Stimulated activated CD8-positive, alpha-beta memory T cell treated with anti-CD3 and anti-CD28 coated beads, Interleukin-4, amount 100 ng/mL, for 24 hours (primary cell): ENCODE data around the gene STAC3.

Experiments
- DNase-seq: peaks from one replicate; pipeline ENCODE4 v3.0.0-alpha.2; 2020; ENCODE audit warnings: low read depth

Gene STAC3

GRCh38 chr12:57235728-57236131, 15.3 kb downstream of the STAC3 start:
- no peak for DNase-seq

GRCh38 chr12:57235017-57235727, 15.8 kb downstream of the STAC3 start:
- no peak for DNase-seq

- no peak for DNase-seq
Measured at GRCh38 chr12:57234571-57235016, 16.4 kb downstream of the STAC3 start.

DNA sequence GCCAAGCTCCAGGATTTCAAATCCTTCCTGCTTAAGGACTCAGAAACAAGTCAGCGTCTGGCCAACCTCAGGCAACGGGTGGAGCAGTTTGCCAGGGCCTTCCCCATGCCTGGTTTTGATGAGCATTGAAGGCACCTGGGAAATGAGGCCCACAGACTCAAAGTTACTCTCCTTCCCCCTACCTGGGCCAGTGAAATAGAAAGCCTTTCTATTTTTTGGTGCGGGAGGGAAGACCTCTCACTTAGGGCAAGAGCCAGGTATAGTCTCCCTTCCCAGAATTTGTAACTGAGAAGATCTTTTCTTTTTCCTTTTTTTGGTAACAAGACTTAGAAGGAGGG, 16.8 kb downstream of the STAC3 start:
- no peak for DNase-seq

DNA sequence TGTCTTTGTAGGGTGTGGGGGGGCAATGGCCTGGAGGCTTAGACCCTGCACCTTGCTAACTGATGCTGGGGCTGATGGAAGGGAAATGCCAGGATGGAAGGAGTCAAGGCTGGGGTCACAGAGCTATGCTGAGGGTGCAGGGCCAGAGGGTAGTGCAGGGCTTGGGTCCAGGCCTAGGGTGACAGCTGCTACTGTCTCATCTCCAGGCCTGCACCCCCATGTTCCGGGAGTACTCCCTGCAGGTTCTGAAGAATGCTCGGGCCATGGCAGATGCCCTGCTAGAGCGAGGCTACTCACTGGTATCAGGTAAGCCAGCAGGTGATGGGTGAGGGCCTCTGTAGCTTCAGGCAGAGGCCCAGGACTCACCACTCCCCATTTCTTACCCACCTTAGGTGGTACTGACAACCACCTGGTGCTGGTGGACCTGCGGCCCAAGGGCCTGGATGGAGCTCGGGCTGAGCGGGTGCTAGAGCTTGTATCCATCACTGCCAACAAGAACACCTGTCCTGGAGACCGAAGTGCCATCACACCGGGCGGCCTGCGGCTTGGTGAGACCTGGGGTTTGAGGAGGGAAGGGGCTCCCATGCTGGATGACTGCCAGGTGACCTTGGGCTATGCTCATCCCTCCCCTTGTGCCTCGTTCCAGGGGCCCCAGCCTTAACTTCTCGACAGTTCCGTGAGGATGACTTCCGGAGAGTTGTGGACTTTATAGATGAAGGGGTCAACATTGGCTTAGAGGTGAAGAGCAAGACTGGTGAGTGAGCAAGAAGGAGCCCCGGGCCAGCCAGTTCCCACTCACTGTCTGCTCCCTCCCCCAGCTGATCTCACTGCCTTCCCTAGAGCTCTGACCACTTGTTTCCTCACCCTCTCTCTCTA, 17.4 kb downstream of the STAC3 start:
- no peak for DNase-seq

GRCh38 chr12:57232156-57232756, 18.7 kb downstream of the STAC3 start:
- DNase-seq: no peak

GRCh38 chr12:57231276-57232021, 19.5 kb downstream of the STAC3 start:
- DNase-seq: no peak

GRCh38 chr12:57230381-57231155, 20.4 kb downstream of the STAC3 start:
- DNase-seq: no peak

DNA sequence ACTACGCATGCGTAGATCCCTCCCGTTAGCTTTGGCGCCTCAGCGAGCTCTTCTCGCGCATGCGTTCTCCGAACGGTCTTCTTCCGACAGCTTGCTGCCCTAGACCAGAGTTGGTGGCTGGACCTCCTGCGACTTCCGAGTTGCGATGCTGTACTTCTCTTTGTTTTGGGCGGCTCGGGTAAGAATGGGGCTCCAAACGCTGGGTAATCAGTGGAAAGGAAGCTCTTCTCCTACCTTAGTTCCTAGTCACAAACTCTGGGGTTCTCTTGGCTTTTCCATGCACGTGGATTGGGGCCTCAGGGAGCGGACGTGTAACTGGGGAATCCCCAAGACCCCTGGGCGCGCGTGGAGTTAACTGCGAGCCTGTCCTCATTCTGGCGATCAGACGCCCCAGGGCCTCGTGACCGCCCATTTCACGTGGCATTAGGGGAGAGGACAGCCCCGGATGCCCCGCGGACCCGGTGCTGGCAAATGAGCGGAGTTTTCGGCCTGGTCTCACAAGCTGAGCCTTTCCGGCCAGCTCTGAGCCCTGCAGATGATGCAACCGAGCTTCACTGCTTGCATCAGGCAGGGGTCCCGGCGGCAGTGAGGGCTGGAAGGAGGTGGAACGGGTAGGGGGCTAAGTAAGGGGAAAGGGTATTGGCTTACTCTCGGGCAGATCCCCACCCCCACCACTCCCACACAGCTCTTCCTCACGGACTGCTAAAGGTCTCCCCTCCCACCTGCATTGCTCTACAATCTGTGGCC, 21.2 kb downstream of the STAC3 start, which contains the start of gene SHMT2:
SHMT2 (plus strand) TSS at position 78 of the 747 bp plus-strand sequence; CDS start at position 146, 68 bp downstream.
- peak; percentile 87 for DNase-seq

GRCh38 chr12:57229046-57229633, 21.8 kb downstream of the STAC3 start:
- no peak for DNase-seq

DNA sequence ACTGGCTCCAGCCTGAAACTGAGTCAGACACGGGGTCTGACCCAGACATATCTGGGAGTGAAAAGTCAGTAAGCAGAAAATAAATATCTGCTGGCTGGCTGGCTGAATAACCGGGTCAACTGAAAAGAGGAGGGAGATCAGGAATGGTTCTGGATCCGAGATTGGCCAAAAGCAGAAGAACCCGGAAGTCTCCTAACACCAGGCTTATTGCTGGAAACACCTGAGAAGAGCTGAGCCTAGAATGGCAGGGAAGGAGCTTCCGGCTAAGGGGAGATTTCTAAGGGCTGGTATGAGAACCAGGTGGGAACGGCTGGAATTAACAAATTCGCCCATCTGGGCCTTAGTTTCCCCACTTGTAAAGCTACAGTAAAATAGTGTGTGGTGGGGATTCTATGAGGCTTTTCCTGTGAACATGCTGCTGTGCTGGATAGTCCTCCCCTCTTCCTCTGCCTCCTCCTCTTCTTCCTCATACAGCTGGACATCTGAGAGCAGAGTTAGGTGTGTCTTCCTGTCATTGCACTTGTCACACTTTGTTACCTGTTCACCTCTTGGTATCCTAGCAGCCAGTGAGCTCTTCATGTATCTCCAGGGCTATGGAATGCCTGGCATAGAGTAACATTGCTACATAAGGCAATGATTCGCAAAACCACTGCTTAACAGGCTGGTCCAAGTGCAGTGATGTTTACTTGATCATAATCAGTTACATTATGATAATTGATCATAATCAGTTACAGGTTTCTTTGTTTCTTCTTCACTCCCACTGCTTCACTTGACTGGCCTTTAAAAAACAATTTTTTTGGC, 23.5 kb downstream of the STAC3 start:
- no peak for DNase-seq

DNA sequence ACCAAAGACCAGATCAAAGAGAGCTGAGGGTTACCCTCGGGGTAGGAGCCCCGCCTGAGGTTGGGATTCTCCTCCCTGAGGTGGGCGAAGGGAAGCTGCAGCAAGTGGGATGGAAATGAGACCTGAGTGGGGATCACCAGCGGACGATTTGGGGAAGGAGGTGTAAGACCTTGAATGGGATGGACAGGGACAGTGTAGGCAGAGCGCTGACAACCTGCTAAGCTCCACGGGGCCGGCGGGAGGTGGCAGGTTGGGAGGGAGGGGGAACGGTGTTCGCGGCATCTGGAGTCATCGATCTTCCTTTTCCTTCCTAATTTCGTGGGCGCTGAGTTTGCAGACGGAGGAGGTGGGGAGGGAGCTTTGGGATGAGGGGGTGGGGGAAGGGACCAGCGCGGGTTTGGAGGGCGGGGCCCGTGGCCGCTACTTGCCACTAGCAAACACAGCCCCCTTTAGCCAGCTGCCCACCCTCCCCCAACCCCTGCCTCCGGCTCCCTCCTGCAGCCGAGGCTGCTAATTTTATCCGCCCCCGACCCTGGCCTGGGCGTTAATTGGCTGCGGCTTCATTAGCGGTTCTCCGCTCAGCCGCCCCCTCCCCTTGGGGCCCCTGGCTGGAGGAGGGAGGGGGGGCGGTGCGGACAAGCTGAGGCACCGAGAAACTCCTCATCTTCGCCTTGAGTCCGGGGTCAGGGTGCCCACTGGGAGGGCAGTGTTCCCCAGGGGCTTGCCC, 24.2 kb downstream of the STAC3 start:
- DNase-seq: no peak

DNA sequence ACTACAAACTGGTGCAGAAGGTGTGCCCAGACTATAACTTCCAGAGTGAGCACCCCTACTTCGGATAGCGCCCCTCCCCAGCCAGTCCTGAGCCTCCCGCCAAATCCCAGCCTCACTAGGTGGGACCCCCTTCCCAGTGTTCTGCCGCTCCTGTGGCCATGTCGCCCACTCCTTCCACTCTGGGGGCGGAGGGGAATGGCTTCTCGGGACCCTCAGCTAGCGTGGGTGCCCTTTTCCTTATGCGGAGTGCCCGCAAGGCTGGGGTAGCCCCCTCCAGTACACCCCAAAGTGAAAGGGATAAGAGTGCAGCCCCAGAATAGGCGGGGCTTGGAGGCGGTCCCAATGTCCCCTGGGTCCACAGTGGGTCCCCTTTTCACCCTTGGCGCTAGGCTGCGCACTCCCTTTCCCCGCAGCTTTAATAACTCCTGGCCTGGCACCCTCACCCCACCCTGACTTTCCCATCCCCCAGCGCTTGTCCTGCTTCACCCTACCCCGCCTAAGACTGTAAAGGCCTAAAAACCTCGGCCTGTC, 25.2 kb downstream of the STAC3 start:
- no peak for DNase-seq

- no peak for DNase-seq
Measured at GRCh38 chr12:57224973-57225679, 25.9 kb downstream of the STAC3 start.

DNA sequence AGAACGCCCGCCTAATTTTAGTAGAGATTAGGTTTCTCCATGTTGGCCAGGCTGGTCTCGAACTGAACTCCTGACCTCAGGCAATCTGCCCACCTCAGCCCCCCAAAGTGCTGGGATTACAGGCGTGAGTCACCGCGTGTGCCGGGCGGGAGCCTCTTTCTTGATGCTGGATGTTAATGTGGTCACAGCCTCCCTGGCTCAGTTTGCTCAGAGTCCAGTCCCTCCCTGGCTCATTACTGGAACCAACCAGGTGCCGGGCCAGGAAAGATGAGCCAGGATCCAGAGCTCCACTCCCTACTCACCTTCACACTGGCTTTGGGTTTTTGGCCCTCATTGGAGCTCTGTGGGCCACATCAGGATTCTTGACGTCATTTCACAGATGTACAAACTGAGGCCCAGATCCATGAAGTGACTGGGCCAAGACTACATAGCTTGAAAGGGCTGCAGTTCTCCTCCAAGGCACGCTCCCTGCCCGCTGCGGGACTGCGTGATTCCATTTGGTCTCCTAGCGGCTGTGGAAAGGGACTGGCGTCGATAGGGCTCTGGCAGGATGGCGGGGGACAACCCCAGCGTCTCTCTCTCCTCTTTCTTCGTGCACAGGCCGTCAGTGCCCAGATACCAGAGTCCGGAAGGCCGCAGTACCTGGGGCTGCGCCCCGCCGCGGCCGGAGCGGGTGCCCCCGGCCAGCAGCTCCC, 26.6 kb downstream of the STAC3 start:
- DNase-seq: no peak

- no peak for DNase-seq
Measured at GRCh38 chr12:57223191-57224165, 27.5 kb downstream of the STAC3 start.
